GM19023 (cell line): ENCODE data around the gene ANGPTL4.
"Not testable (repeated sequence)": the region's sequence is repeated elsewhere in the genome, so short reads cannot be mapped to it uniquely, and the experiment has no call there.

Source experiments
- ATAC-seq: cut with Tn5 transposase; IDR thresholded peaks from one replicate; pipeline ENCODE4 v1.9.1; 2021; ENCODE audit warnings: mild to moderate bottlenecking, moderate library complexity; ENCODE audit not compliant: unreplicated experiment

The ANGPTL4 gene

DNA sequence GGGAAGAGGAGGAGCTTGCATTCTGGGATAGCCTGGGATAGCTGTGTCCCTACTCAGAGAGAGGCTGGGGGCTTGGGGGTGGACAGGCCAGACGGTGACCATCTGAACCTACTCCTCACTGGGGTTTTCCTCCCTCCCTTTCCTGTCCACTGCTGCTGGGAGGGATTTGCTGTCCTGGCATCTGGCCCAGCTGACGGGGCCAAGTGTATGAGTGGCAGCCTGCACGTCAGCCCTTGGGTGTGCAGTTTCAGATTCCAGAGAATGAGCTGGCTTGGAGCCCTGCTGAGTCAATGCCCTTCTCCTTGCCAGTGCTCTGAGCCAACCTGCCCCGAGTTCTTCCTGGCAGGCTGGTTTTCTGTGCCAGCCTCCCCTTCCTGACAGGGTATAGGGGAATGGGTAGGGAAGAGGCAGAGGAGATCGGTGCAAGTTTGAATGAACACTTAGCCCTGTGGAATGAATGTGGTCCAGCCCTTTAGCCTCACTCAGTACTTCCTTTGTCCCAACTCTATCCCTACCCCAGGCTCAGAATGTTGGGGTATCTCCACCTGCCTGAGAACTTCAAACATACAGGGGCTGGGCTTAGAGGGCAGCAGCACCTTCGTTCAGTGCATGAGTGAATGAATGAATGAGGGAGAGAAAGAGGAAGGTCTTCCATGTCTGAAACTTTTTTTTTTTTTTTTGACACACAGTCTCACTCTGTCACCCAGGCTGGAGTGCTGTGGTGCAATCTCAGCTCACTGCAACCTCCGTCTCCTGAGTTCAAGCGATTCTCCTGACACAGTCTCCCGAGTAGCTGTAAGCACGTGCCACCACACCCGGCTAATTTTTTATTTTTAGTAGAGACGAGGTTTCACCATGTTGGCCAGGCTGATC lies 1.8 kb upstream of the ANGPTL4 start:
- no peak for ATAC-seq

DNA sequence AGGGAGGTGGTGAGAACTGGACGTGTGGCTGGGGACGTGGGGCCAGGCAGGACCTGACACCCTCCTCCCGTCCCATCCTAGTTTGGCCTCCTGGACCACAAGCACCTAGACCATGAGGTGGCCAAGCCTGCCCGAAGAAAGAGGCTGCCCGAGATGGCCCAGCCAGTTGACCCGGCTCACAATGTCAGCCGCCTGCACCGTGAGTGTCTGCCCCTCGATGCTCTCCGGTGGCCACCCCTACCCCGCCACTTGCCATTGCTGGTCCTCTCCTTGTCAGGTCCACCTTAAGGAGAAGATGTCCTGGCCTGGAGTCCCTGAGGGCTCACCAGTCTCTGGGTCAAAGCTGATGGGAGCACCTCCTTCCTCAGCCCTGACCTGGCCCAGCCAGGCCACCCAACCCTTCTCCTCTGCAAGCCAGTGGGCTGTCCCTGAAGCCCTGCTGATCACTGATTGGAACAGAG lies 2.2 kb downstream of the ANGPTL4 start:
- no peak for ATAC-seq

DNA sequence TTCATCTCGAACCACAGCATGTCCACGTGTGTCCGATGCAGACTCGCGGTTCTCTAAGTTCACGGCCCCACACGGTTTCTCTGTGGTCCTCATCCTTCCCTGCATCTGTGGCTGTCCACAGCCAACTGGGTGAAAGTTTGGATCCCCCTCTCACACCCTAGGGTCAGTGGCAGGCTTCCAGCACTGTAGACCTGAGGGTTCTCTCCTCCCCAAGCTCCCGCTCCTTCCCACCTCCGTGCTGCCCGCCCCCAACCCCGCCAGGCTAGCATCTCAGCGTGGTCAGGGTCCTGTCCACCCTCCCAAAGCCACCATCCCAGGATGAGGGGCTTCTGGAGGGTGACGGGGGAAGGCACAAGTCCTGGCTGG lies 3.0 kb downstream of the ANGPTL4 start:
- ATAC-seq, result no peak

DNA sequence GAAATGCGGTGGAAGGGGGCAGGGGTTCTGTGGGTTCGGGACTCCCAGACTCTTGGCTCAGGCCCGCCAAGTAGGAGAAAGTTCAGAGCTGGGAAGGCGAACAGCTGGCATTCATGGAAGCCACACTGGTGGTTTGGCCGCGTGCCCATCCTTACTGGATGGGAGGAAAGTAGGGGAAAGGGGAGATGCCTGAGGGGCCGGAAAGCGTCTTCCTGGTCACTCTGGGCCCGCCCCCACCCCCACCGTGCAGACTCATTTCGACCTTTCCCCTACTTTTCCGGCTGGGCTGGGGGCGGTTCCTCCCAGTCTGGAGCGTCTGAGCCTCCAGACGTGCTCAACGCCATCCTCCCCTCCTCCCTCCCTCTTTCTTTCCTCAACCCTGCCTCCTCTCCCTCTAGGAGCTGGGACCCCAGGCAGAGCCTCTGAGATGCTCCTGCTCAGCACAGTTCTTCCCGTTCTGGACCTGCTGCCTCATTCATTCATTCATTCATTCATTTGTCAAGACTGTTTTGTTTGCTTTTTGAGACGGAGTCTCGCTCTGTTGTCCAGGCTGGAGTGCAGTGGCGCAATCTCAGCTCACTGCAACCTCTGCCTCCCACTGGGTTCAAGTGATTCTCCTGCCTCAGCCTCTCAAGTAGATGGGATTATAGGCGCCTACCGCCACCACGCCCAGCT lies 3.5 kb downstream of the ANGPTL4 start:
- ATAC-seq, result no peak

DNA sequence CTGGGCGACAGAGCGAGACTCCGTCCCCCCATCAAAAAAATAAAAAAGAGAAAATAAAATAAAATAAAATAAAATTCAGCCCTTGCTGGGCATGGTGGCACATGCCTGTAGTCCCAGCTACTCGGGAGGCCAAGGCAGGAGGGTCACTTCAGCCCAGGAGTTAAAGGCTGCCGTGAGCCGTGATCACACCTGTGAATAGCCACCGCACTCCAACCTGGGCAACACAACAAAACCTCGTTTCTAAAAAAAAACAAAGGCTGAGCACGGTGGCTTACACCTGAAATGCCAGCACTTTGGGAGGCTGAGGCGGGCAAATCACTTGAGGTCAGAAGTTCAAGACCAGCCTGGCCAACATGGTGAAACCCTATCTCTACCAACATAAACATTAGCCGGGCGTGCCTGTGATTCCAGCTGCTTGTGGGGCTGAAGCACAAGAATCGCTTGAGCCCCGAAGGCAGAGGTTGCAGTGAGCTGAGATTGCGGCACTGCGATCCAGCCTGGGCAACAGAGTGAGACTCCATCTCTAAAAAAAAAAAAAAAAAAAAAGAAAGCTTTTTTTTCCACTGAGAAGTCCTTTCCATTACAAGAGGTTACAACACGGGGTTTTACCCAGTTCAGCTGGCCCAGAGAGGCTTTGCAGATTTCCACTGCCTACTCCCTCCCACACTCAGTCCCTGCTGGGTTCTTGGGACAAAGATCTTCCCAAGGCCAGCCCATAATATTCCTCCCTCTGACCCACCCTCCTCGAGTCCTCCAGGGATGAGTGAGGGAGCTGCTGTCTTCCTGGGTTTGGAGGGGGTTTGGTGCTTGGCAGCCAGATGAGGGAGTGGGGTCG lies 6.4 kb downstream of the ANGPTL4 start:
- no peak for ATAC-seq

DNA sequence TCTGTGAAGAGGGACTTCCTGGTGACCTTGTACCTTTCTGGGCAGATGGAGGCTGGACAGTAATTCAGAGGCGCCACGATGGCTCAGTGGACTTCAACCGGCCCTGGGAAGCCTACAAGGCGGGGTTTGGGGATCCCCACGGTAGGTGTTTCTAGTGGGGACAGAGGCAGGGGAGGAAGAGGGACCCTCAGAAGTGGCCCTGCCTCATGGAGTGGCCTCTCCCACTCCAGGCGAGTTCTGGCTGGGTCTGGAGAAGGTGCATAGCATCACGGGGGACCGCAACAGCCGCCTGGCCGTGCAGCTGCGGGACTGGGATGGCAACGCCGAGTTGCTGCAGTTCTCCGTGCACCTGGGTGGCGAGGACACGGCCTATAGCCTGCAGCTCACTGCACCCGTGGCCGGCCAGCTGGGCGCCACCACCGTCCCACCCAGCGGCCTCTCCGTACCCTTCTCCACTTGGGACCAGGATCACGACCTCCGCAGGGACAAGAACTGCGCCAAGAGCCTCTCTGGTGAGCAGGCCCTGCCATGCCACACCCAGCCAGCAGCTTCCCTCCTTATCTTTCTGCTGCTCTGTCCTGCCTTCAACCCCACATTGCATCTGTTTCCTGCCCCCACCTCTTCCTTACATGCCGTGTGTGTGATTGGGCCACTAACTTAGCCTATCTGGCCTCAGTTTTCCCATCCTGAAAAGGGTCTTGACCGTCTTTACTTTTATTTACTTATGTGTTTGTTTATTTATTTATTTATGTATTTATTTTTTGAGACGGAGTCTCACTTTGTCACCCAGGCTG lies 7.3 kb downstream of the ANGPTL4 start:
- ATAC-seq, result no peak

DNA sequence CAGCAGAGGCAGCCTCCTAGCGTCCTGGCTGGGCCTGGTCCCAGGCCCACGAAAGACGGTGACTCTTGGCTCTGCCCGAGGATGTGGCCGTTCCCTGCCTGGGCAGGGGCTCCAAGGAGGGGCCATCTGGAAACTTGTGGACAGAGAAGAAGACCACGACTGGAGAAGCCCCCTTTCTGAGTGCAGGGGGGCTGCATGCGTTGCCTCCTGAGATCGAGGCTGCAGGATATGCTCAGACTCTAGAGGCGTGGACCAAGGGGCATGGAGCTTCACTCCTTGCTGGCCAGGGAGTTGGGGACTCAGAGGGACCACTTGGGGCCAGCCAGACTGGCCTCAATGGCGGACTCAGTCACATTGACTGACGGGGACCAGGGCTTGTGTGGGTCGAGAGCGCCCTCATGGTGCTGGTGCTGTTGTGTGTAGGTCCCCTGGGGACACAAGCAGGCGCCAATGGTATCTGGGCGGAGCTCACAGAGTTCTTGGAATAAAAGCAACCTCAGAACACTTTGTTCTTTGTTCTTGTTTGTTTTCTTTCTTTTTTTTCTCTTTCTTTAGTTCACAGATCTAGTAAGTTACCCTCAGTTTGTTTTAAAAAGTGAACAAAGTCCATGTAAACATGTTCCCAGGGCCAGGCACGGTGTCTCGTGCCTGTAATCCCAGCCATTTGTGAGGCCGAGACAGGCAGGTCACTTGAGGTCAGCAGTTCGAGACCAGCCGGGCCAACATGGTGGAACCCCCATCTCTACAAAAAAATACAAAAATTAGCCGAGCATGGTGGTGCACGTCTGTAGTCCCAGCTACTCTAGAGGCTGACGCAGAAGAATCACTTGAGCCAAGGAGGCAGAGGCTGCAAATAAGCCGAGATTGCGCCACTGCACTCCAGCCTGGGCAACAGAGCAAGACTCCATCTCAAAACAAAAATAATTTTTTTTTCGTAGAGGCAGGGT lies 10.2 kb downstream of the ANGPTL4 start:
- ATAC-seq, result no peak

DNA sequence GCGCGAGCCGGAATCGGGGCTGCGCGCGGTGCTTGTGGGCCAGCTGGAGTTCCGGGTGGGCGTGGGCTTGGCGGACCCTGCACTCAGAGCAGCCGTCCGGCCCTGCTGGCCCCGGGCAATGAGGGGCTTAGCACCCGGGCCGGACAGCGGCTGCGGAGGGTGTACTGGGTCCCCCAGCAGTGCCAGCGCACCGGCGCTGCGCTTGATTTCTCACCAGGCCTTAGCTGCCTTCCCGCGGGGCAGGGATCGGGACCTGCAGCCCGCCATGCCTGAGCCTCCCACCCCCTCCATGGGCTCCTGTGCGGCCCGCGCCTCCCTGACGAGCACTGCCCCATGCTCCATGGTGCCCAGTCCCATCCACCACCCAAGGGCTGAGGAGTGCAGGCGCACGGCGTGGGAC lies 11.8 kb downstream of the ANGPTL4 start:
- ATAC-seq, result not testable (repeated sequence)

DNA sequence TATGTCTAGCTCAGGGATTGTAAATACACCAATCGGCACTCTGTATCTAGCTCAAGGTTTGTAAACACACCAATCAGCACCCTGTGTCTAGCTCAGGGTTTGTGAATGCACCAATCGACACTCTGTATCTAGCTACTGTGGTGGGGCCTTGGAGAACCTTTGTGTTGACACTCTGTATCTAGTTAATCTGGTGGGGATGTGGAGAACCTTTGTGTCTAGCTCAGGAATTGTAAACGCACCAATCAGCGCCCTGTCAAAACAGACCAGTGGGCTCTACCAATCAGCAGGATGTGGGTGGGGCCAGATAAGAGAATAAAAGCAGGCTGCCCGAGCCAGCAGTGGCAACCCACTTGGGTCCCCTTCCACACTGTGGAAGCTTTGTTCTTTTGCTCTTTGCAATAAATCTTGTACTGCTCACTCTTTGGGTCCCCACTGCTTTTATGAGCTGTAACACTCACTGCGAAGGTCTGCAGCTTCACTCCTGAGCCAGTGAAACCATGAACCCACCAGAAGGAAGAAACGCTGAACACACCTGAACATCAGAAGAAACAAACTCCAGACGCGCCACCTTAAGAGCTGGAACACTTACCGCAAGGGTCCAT lies 12.5 kb downstream of the ANGPTL4 start:
- not testable (repeated sequence) for ATAC-seq

DNA sequence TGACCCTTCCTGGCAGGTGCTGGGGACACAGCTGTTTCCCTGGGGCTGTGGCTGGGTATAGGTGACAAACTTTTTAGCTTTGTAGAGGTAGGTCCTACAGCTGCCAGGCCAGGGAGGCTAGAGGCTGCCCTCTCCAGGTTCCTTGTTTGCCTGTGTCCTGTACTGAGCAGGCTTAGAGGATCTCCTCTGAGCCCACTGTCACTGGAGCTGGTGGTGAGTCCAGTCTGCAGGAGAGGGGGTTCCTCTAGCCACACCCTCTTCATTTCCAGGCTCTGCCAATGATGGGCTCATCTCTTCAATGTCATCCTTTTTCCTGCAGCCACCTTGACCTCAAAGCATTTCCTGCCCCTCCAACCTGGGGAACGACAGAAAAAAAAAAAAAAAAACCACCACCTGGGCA lies 13.6 kb downstream of the ANGPTL4 start:
- no peak for ATAC-seq

DNA sequence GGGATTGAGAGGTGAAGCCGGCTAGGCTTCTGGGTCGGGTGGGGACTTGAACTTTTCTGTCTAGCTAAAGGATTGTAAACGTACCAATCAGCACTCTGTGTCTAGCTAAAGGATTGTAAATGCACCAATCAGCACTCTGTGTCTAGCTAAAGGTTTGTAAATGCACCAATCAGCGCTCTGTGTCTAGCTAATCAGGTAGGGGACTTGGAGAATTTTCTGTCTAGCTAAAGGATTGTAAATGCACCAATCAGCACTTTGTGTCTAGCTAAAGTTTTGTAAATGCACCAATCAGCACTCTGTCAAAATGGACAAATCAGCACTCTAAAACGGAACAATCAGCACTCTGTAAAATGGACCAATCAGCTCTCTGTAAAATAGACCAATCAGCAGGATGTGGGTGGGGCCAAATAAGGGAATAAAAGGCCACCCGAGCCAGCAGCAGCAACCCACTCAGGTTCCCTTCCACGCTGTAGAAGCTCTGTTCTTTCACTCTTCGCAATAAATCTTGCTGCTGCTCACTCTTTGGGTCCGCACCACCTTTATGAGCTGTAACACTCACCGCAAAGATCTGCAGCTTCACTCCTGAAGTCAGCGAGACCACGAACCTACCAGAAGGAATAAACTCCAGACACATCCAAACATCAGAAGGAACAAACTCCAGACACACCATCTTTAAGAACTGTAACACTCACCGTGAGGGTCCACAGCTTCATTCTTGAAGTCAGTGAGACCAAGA lies 15.4 kb downstream of the ANGPTL4 start:
- ATAC-seq, result not testable (repeated sequence)

DNA sequence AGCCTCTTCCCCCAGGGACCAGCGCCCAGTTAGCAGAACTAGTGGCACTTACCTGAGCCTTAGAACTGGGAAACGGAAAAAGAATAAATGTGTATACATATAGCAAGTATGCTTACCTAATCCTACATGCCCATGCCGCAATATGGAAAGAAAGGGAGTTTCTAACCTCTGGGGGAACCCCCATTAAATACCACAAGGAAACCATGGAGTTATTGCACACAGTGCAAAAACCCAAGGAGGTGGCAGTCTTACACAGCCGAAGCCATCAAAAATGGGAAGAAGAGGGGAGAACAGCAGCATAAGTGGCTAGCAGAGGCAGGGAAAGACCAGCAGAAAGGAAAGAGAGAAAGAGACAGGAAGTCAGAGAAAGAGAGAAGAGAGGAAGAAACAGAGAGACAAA lies 20.6 kb downstream of the ANGPTL4 start:
- ATAC-seq, result not testable (repeated sequence)

DNA sequence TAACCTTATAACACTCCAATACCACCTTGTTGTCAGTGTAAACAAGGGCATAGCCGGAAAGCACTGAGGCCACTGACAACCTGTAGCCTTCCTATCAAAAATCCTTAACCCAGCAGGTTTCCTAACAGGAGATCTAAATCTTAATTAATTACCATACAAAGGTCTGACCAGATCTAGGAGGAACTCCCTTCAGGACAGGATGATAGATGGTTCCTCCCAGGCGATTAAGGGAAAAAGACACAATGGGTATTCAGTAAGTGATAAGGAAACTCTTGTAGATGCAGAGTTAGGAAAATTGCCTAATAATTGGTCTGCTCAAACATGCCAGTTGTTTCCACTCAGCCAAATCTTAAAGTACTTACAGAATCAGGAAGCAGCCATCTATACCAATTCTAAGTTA lies 21.1 kb downstream of the ANGPTL4 start:
- not testable (repeated sequence) for ATAC-seq

DNA sequence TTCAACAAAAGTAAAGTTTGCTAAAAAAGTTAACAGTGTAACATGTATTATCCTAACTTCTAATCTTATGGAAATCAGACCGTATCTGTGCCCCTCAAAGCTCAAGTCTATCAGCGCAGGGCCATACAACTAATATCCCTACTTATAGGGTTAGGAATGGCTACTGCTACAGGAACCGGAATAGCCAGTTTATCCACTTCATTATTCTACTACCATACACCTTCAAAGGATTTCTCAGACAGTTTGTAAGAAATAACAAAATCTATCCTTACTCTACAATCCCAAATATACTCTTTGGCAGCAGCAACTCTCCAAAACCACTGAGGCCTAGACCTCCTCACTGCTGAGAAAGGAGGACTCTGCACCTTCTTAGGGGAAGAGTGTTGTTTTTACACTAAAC lies 21.6 kb downstream of the ANGPTL4 start:
- not testable (repeated sequence) for ATAC-seq

DNA sequence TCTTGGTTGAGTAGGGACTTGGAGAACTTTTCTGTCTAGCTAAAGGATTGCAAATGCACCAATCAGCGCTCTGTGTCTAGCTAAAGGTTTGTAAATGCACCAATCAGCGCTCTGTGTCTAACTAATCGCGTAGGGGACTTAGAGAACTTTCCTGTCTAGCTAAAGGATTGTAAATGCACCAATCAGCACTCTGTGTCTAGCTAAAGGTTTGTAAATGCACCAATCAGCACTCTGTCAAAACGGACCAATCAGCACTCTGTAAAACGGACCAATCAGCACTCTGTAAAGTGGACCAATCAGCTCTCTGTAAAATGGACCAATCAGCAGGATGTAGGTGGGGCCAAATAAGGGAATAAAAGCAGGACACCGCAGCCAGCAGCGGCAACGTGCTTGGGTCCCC lies 22.5 kb downstream of the ANGPTL4 start:
- not testable (repeated sequence) for ATAC-seq

DNA sequence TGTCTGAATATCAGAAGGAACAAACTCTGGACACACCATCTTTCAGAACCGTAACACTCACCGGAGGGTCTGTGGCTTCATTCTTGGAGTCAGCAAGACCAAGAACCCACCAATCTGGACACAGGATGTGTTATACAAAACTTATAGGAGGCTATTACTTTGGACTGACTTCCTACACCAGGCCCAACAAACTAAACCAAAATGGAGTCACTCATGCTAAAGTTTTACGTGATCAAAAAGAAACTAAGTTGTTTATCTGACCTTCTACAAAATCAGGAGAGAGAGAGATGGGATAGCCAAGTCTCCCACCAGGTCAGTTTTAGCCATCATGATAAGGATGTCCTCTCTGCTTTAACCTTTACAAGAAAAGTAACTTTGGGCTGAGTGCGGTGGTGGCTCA lies 23.0 kb downstream of the ANGPTL4 start:
- no peak for ATAC-seq

DNA sequence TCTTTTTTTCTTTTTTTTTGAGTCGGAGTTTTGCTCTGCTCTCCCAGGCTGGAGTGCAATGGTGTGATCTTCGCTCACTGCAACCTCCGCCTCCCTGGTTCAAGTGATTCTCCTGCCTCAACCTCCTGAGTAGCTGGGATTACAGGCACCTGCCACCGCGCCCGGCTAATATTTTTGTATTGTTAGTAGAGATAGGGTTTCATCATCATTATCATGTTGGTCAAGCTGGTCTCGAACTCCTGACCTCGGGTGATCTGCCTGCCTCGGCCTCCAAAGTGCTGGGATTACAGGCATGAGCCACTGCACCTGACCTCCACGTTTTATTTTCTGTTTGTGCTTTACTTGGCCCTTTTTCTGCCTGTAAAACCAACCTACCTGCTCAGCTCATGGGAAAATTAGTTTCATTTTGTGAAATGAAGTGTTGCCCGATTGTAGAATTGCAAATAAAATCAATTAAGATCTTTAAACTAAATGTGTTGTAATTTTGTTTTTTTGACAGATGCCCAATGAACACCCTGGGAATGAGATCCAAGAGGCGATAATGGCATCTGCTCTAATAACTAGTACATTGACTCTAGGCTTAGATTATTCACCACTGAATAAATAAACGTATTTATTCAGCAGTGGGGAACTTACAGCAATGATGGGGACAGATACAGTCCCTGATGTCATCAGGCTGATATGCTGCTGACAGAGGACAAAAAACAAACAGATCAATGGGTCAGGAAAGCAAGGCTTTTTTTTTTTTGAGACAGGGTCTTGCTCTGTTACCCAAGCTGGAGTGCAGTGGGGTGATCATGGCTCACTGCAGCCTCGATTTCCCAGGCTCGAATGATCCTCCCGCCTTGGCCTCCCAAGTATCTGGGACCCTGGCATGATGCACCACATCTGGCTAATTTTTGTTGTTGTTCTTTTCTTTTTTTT lies 24.0 kb downstream of the ANGPTL4 start:
- ATAC-seq, result no peak
